Hematopoietic multipotent progenitor cell treated with erythropoietin and hydrocortisone succinate and interleukin-3 and kit ligand, for 6 days (in vitro differentiated cells): ENCODE results near the gene LILRA5.
"Not testable (repeated sequence)": the region's sequence is repeated elsewhere in the genome, so short reads cannot be mapped to it uniquely, and the experiment has no call there.

ENCODE experiments used
- DNase-seq: peaks from one replicate; pipeline ENCODE4 v3.0.0-alpha.2; 2015

LILRA5 gene

DNA sequence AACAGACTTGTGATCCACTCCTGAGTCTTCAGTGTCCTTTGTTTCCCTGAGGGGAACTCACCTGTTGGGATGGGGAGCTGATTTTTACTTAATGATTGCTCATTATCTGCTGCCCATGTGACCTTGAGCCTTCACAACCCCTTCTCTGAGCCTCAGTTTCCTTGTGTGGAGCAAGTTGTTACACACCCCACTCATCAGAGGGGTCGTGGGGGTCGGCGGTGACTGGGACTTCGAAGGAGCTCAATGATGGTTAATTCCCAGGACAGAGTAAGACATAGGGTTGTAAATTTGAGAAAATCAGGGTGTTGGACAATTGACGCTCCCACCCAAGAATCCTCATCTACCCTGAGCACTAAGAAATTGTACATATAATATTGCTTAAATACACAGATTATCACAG lies 13.5 kb downstream of the LILRA5 start:
- DNase-seq: no peak

DNA sequence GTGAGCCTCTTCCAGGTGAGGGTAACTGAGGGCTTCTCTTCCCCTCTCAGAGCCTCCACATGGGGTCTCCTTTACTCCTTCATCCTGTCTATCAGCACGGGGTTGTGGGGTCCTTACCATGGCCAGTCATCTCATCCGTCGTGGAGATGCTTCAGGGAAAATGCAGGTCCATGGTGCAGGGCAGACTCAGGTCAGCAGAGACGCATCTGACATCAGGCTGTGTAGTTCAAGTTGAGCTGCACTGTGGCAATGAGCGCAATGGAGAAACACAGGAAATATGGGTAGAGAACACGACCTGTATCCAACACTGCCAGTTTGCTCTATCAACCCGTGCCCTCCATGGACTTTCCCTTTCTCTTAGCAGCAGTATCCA lies 13.9 kb downstream of the LILRA5 start:
- no peak for DNase-seq

DNA sequence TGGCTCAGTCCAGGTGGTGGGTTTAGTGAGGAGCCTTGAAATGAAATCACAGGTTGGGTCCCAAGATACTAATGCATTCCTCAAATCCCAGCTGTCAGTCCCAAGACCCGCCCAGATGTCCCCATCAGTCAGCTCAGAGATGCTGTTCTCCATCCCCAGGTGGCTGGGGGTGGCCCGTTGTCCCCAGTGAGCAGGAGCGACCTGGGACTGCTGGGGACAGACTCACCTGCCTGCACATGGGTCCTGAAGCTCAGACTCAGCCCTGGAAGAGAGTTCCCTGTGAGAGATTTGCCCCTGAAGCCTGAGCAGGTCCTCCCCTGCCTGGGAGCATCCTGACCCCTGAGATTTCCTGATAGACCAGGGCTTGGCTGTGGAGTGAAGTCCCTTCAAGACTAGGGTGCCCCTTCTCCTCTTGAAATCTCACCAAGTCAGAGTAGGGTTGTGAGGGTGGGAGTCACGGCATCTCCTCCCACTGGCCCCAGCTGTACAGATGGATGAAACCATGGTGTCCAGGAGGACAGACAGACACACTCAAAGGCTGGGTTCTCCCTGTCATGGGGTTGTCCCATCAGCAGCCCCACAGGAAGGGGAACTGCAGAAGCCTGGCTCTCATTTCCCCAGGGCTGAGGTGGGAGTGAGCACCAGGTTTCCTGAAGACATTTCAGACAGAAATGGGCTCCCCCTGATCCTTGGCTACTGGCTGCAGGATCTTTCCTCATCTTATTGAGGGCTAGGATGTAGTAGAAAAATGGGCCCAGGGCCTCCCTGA lies 14.4 kb downstream of the LILRA5 start:
- no peak for DNase-seq

DNA sequence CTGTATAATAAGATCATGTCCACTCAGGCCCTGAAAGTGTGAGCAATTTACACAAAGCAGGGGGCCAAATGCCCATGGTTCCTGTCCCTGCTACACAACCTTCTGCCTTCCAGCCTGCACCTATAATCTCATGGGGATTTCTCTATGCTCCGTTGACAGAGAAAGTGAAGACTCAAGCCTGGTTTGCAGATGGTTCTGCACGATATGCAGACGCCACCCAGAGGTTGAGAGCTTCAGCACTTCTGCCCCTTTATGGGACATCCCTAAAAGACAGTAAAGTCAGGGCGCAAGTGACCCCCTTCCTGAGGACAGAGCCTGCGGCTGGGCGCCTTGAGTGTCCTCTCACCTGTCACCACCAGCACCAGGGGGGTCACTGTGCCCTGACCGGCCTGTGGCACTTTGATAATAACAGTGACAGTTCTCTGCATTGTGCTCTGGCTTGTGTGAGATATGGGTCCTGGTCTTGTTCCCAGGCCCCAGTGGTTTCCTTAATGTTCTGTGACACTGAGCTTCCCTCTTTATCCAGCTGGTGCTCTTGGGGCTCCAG lies 15.1 kb downstream of the LILRA5 start:
- peak; percentile 41 for DNase-seq

DNA sequence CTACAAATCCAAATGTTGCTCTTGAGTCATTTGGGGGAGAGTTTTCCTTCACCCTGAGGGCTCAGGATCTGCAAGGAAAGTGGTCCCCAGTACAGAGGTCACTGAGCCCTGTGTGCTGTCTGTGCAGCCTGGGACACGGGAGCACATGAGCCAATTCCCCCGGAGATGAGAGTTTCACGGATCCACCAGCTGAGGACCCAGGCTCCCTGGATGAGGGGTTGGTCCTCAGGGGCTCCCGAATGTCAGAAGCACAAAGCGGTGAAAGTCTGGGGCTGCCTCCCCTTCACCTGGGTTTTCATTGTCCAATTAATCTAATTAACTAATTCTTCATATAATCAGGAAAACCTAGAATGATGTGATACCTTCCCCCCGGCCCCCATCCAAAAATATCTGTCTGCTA lies 18.4 kb downstream of the LILRA5 start:
- DNase-seq: no peak

DNA sequence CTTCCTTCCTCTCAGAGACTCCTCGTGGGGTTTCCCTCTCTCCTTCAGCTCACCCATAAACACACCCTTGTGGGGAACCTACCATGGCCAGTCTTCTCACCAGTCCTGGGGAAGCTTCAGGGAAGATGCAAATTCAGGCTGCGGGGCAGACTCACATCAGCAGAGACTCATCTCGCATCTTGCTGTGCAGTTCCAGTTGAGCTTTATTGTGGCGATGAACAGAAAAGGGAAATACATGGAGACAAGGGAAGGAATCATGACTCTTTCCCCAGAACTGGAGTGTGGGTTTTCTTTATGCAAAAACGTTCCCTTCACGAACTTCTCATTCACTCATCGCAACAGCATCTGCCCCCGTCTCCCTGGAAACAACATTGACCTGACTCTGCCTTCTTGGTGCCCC lies 23.8 kb downstream of the LILRA5 start:
- not testable (repeated sequence) for DNase-seq

DNA sequence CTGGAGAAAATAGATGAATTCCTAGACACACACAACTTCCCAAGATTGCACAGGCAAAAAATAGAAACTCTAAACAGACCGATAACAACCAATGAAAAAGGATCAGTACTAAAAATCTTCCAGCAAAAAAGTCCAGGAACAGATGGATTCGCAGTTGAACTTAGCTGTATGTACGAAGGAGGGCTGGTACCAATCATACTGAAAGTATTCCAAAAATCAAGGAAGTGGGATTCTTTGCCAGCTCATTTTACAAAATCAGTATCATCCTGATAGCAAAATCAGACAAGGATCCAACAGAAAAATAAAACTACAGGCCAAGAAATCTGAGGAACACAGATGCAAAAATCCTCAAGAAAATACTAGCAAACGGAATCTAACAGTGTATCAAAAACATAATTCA lies 25.5 kb downstream of the LILRA5 start:
- no peak for DNase-seq

DNA sequence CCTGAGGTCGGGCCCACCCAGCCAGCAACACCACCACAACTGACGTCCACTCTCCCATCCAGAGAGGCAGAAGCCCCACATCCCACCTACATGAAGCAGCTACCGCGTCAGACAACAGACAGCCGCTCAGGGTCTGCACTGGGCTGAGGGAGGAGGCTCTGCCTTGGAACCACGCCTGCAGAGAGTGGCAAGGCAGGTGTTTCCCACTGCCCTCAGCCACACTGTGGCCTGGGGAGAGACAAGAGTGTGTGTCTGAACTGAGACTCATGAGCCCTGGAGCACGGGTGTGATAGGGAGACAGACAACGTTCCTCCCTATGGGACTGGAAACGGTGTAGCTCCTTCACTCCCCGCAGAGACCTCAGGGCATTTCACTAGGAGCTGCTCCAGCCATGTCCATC lies 26.7 kb downstream of the LILRA5 start:
- DNase-seq: not testable (repeated sequence)

DNA sequence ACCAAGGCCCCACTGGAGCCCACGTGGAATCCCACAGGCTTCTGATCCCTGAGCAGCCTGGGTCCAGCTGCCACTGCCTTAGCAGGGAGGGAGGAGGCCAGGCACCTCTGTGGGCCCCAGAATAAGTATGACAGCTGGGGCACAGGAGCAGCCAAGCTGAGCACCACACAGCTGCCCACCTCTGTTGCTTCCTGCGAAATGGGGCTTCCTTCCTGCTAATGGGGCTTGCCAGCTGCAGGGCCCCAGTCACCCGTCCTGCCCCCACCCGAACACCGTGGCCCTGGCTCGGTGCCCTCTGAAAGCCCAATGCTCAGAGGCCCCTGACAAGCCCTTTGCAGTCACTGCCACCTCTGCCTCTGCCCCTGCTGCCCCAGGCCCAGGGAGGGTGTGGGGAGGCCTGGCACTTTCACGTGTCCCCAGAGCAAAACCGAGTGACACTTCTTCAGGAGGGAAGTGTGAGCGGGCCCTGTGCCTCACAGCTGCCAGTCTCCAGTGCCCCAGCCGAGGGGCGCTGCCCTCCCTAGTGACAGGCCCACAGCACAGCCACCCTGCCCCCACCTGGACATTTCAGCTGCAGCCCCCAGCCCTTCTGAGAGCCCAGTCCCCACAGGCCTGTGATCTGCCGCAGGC lies 27.4 kb downstream of the LILRA5 start:
- not testable (repeated sequence) for DNase-seq

DNA sequence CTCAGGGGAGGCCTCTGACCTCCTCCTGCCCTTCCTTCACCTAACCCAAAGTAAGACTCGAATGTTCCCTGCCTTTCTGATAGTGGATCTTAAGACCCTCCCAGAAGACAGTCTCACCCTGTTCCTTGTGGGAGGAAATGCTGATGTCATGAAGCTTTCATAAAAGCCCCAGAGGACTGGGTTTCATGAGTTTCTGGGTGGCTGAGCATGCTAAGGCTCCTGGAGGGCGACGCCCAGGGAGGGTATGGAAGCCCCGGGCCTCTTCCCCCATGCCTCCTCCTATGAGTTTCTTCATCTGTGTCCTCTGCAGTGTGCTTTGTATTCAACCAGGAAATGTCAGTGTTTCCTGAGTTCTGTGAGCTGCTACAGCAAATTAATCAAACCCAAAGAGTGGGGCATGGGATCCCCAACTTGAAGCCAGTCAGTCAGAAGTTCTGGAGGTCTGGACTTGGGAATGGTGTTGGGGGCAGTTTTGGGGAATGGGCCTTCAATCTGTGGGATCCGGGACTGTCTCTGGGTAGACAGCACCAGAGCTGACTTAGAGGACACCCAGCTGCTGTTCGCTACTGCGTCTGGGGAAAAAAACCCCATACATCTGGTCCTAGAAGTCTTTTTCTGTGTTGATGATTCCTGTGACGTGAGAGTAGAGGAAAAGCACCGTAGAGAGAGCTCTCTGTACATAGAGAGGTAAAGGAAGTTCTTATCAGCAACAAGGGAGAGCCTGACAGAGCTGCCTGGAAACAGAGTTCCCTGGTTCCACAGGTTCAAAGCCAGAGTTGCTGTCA lies 30.1 kb downstream of the LILRA5 start:
- DNase-seq: peak; percentile 13

DNA sequence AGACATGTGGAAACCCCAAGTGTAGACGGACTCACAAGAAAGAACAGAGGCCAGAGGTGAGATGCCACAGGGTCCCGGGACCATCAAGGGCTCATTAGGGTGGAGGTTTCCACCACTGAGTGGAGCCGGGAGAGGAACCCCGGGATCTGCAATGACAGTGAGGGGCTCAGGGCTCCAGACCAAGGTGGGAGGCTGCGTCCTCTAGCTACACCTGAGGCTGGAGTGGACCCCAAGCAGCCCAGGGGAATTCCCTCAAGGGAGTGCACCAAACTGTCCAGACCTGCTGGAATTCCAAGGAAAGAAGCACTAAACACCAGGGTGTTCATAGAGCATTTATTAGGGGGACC lies 31.3 kb downstream of the LILRA5 start:
- not testable (repeated sequence) for DNase-seq

DNA sequence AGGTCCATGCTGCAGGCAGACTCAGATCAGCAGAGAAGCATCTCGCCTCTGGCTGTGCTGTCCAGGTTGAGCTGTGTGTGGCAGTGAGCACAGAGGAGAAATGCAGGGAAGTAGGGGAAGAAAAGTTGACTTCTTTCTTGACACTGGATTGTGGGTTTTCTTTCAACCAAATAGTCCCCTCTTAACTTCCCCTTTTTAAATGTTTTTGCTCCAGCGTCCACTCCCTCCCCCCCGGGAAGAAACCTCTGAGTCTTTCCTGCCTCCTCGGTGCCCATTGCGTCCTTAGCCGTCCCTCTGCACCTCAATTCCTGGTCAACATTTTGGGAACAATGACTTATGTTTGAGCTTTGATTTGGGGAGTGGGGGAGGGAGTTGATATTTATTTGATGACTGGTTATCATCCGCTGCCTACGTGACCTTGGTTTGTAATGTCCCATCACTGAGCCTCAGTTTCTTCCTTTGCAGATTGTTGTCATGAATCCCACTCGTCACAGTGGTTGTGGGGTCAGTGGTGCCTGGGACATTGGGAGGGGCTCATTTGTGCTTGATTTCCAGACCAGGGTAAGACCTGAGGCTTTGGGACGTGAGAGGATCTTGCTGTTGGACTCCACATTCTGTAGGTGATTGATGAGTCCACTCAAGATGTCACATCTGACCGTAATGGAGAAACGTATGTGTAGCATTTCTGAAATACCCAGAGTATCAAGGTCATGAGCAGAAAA lies 31.8 kb downstream of the LILRA5 start, which contains the start of gene LILRB2:
LILRB2 (minus strand) TSS at position 104 of the 722 bp plus-strand sequence. CDS start 614 bp downstream, outside the sequence.
- DNase-seq: peak; percentile 39

DNA sequence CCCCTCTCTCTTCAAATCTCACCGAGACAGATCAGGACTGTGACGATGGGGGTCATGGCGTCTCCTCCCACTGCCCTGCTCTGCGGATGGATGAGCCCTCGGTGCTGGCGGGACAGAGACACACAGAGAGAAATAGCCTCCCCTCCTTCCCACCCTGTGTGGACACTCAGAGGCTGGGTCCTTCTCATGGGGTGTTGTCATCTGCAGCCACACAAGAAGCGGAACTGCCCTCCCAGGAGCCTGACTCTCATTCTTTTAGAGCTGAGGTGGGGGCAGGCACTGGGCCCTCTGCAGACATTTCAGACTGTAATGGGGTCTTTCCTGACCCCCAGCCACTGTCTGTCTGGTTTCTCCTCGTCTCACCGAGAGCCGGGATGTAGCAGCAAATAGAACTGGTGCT lies 32.5 kb downstream of the LILRA5 start:
- peak; percentile 32 for DNase-seq

DNA sequence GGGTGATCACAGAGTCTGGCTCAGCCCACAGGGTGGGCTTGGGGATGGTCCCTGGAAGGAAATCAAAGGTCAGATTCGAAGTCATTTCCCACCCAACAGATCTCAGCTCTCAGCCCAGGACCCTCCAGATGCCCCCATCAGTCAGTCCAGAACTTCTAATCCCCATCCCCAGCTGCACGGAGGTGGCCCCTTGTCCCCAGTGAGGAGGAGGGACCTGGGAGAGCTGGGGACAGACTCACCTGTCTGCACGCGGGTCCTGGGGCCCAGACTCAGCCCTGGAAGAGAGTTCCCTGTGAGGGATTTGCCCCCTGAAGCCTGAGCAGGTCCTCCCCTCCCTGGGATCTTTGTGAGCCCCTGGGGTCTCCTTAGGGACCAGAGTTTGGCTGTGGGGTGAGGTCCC lies 32.9 kb downstream of the LILRA5 start:
- not testable (repeated sequence) for DNase-seq

DNA sequence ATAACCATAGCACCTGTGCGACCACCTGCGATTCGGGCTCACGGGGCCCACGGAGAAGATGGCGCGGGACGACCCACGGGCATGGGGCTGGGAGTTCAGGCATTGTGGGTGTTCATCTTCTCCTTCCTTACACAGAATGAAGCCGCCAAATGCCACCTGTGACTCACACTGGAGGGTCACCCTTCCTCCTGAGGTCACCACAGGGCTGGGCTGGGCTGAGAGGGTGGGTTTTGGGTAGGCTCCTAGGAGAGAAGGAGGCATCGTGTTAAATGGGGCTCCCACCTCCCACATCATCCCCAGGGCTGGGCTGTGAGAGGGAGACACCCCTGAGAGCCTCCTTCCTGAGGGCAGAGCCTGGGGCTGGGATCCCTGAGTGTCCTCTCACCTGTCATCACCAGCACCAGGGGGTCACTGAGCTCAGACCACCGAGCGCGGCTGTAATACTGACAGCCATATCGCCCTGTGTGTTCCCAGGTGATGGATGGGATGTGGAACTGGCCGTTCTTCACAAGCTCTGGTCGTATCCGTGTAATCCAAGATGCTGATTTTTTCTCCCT lies 33.5 kb downstream of the LILRA5 start:
- no peak for DNase-seq

DNA sequence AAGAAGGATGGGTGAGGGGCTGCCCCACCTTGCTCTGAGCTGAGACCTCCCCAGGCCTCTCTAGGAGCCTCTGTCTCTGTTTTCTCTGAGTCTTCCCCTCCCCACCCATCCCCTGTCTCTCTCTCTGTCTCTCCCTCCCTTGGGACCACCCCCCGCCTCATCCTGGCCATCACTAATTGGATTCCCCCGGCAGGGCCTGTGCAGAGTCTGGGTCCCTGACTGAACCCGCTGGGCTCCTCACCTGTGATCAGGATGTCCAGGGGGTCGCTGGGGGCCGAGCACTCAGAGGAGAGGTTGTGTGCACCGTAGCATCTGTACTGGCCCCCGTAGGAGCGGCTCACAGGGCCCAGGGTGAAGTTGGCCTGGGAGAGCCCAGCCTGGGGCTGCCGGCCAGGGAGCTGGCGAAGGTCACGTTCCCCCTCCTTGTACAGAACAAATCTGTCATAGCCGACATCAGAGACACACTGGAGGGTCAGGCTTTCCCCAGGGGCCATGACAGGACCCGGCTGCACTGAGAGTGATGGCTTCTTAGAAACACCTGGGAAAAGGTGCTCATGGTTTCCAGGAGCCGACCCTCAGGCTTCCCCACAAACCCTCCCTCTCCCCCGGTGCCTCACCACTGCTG lies 34.3 kb downstream of the LILRA5 start:
- DNase-seq: not testable (repeated sequence)

DNA sequence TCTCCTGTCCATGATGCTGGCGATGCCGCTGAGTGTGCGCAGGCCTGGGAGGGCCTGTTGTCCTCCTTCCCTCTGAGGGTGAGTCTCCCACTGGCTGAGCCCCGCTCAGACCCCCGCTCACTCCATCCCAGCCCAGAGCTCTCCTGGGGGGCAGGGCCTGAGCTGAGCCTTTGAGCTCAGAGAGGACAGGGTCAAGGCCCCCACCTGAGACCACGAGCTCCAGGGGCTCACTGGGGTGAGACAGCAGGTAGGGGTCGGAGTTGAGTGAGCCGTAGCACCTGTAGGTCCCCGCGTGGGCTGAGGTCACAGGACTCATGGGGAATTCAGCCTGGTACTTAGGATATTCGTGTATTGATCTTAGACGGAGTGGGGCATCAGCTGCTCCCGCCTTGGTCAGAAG lies 34.9 kb downstream of the LILRA5 start:
- DNase-seq: not testable (repeated sequence)

DNA sequence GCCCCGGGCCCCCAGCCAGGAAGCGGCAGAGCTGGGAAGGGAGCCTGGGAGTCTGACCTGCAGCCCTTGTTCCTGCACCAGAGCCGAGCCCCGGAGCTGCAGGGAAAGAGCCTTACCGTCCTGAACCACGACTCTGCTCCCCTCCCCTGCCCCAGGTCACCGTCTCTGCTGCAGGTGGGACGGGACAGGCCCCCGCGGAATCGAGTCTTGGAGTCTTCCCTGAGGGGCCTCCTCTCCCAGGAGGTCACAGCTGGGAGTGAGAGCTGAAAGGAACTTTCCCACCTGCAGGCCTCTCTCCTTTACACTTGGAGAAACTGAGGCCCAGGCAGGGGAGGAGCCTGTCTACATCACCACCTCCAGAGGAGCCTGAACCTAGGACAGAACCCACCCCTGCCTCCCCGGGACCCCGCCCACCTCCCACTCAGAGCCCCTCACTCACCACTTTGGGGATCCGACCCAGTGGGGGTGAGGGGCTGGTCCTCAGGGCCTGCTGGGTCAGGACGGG lies 35.8 kb downstream of the LILRA5 start:
- not testable (repeated sequence) for DNase-seq

DNA sequence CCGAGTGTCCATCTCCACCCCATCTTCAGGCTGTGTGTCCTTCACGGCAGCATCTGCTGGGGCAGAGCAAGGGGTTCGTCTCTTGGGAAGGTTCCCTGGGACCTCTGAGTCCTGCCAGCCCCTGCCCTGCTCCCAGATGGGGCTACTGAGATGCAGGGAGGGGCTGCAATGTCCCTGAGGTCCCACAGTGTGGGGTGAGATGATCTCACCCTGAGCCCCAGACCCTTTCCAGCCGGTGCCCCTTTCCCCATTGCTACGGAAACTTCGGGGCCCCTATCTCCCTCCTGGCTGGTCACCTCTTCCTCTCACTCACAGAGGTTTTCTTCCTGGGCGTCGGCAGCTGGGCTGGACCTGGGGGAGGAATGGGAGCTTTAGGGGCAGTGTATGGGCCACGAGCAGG lies 37.0 kb downstream of the LILRA5 start:
- DNase-seq: no peak

DNA sequence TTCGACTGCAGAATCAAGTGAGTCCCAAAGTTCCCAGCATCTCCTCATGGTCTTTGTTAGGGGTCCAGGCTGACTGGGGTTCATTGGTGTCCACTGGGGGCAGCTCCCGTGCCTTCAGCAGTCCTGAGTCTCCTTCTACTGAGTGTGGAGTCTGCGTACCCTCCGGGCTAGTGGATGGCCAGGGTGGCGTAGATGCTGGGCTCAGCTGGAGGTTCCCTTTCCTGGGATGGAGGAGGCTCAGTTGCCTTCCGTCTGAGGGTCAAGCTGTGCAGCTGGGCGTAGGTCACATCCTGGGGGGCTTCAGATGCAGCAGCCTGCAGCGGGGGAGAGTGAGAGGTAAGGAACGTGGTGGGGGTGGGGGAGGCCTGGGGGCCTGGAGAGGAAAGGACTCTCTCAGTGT lies 38.5 kb downstream of the LILRA5 start:
- DNase-seq: not testable (repeated sequence)

DNA sequence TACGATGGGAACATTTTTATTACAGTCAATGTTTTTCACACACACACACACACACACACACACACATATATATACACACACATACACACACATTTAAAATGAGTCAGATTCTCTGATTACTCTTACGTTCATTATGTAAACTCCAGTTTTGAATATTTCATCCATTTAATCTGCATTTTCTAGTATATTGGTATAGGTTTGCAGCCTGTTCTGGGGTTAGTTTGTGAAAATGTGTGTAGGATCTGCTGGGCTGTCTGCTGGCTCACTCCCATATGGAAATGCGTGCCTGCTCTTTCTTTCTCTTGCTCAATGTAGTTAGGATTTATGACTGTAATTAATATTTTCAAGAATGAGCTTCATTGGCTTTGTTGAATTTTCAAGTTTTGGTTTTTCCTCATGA lies 39.1 kb downstream of the LILRA5 start:
- no peak for DNase-seq

DNA sequence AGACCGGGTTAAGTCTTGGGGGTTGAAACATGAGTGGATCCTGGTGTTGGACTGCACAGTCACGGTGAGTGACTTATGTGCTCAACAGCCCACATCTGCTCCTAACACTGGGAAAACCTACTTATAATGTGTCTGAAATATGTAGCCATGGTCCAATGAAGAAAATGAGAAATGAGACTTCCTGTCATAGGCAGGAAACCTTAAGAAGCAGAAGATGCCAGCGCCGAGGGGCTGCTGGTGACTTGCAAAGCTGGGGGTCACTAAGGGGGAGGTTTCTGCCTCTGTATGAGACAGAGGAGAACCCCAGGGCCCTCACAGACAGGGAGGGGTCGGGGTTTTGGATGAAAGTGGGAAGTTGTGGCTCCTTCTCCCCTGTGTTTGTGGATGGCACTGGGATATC lies 40.8 kb downstream of the LILRA5 start:
- not testable (repeated sequence) for DNase-seq
